GM12872 (cell line): ENCODE results near the gene ANKRD34C.

Source experiments
- CTCF ChIP-seq: IDR thresholded peaks from 3 replicates; pipeline ENCODE4 v1.5.1; 2011; ENCODE audit warnings: low read depth, mild to moderate bottlenecking, low read length, moderate library complexity; ENCODE audit not compliant: insufficient read depth

Gene ANKRD34C

GRCh38 chr15:79282371-79283251 is at the start of gene ANKRD34C:
TSS of gene ANKRD34C (plus strand) at chr15:79282722. CDS start at chr15:79293285, 10,563 bp downstream.
- no peak for TF ChIP-seq CTCF

GRCh38 chr15:79233236-79233635 is 49.3 kb upstream of the ANKRD34C start:
- no peak for TF ChIP-seq CTCF

GRCh38 chr15:79240036-79240435 is 42.5 kb upstream of the ANKRD34C start:
- TF ChIP-seq CTCF, result no peak

GRCh38 chr15:79243723-79244122 is 38.8 kb upstream of the ANKRD34C start:
- TF ChIP-seq CTCF, result no peak

GRCh38 chr15:79244876-79245275 is 37.6 kb upstream of the ANKRD34C start:
- TF ChIP-seq CTCF, result no peak

- TF ChIP-seq CTCF, result no peak
Observed at GRCh38 chr15:79248183-79248582, 34.3 kb upstream of the ANKRD34C start.

GRCh38 chr15:79257454-79257853 is 25.1 kb upstream of the ANKRD34C start:
- TF ChIP-seq CTCF, result no peak
